ENCODE results near the gene ADAMTS20. TPM values are rescaled to one million over a fixed set of nuclear protein-coding genes. Genes with fewer than 3 reads are reported as not detected.

ADAMTS20 gene
- total RNA-seq, 1 experiment from 2014 or later: 6.0 TPM

Other genes starting within 250 kb of the ADAMTS20 start
- gene PUS7L, start 206.6 kb upstream of the ADAMTS20 start, total RNA-seq (2021): 16.0 to 20.7 TPM (median 16.4 TPM) in 3 replicates
- 5.7 to 6.5 TPM (median 6.1 TPM) in 3 replicates for gene IRAK4, start 206.7 kb upstream of the ADAMTS20 start, total RNA-seq (2021)

Measured in WTC11 (cell line).